NOMO-1 (cell line): ENCODE measurements around the gene HSP90AA1.
"Not testable (repeated sequence)": the region's sequence is repeated elsewhere in the genome, so short reads cannot be mapped to it uniquely, and the experiment has no call there.

Source experiments
- DNase-seq, 2 experiments: peaks; one replicate each; lab custom pipeline; 2025; ENCODE audit not compliant: unreplicated experiment in 2 of 2; lab: John Stamatoyannopoulos, UW

Gene HSP90AA1

DNA sequence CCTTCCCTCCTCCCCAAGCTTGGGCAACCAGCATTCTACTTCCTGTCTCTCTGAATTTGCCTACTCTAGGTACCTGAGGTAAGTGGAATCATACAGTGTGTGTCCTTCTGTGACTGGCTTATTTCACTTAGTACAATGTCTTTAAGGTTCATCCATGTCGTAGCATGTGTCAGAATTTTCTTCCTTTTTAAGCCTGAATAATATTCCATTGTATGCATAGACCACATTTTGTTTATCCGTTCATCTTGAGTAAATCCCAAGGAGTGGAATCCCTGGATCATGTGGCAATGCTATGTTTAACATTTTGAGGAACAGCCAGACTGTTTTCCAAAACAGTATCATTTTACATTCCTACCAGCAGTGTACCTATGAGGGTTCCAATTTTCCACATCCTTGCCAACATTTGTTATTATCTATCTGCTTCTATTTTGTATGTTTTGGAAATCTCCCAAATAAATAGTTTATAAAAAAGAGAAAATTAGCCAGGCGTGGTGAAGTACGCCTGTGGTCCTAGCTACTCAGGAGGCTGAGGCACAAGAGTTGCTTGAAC is 12.4 kb downstream of the HSP90AA1 start:
- DNase-seq, result no peak

DNA sequence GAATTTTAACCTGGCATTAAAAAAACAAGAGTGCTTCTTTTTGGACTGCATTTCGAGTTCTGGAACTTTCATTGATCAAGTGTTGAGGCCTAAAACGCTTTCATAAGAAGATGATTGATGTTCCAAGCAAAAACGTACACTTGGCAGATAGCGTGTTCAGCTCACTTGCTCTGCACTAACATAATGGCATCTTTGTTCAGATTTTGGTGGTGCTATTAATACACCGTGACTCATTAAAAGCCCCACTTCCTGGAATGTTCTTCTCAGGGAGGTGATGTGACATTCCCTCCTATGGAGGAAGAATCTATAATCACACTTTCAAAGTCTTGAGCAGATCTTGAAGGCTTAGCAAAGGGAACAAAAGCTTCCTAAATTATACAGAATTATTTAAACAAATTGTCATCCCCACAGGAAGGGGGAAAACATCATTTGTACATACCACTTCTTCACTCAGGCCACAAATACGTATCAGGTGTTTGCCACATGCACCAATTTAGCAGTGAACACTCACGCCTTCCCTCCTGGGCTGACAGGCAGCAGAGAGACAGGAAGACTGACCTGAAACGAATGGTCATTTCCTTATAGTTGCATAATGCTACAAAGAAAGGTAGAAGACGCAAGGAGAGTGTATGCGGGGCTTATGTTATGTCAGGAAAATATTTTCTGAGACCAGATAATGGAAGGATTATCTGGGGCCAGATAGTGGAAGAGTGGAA is 15.4 kb downstream of the HSP90AA1 start:
- DNase-seq, result no peak

DNA sequence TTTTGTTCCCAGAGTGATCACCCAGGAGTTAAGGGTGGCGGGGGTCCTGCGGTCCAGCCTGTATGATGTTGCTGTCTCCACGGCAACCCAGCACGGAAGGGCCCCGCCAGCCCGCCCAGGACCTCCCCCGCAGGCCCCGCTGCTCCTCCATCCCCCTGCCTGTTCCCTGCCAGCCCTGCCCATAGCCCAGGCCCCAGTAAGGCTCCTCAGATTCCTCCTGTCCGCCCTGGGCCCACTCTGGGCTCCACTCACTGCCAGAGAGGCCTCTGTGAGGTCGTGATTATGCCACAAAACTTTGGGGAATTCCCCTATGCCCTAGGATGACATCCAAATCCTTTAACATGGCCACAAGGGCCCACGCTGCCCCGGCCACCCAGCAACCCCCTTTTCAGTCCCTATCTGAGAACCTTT is 20.8 kb downstream of the HSP90AA1 start:
- no peak for DNase-seq

DNA sequence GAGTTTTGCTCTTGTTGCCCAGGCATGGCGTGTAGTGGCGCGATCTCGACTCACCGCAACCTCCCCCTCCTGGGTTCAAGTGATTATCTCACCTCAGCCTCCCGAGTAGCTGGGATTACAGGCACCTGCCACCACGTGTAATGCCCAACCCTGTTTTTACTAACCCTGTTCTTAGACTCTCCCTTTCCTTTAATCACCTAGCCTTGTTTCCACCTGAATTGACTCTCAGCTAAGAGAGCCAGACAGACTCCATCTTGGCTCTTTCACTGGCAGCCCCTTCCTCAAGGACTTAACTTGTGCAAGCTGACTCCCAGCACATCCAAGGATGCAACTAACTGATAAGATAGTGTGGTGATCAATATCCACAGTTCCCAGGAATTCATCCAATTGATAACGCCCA is 22.3 kb downstream of the HSP90AA1 start:
- not testable (repeated sequence) for DNase-seq

DNA sequence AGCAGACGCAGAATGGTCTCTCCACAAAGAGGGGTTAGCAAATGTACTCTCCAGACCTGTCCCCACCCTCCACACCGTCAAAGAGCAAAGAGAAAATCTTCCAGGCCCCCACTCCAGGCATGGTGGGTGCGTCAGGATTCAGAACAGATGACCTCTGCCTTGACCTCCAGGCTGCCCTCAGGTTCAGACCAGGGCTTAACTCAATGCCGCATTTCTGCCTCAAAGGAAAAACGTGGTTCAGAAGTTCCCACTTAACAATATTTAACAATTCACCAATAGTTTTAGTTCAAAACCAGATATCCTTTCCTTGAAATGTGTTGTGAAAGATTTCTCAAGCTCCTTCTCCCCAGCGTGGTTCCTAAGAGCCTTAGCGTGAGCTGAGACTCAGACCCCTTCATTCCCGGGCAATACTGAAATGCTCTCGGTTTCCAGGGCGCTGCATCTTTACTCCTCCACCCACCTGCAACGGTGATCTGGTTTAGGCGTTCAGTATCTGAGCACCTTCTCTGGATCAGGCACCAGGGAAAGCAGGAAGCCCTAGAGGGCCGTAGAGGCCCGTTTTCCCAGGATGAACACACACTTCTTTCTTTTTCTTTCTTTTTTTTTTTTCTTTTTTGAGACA is 22.9 kb downstream of the HSP90AA1 start:
- no peak for DNase-seq

DNA sequence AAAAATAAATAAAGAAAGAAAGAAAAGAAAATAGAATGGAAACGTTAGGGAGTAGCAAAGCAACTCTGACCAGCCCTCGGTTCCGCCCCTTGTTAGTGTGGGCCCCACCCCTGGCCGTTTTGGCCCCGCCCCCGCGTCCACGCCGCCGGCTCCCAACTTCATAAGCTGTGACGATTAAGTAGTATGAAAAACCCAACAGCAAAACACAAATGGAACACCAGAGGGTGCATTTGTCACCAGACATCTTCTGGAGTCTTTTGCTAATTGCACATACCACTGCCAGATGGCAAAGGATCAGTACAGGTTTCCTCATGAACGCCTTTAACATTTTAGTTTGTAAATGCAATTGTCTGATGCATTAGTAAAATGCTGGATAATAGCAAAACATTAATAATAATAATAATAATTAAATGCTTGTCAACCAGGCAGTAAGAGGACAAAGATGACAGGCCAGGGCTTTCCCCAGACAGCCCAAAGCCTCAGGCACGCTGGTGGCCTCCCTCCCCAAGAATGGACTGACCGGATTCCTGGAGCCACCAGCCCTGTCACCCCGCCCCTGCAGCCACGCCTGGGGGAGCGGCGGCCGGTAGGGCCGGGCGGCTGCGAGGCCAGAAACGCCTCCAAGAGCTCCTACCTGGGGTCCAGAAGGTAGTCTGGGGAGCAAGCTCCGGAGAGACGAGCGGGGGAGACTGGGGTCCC is 23.6 kb downstream of the HSP90AA1 start:
- peak; percentile 56 to 76 for DNase-seq

DNA sequence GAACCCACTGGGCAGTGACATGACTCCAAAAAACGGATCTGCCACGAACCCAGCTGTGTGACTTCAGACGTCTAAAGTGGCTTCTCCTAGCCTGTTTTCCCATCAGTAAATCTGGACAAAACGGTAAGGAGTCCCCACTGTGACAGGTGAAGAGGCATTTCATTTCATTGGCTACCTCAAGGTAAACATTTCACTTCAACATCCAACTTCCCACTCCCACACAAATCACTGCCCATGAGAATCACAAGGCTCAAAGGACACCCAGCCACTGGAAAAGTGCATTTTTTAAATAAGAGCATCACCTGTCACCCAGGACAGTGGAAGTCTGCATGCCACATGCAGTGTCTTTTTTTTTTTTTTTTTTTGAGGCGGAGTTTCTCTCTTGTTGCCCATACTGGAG is 27.9 kb downstream of the HSP90AA1 start:
- no peak for DNase-seq

DNA sequence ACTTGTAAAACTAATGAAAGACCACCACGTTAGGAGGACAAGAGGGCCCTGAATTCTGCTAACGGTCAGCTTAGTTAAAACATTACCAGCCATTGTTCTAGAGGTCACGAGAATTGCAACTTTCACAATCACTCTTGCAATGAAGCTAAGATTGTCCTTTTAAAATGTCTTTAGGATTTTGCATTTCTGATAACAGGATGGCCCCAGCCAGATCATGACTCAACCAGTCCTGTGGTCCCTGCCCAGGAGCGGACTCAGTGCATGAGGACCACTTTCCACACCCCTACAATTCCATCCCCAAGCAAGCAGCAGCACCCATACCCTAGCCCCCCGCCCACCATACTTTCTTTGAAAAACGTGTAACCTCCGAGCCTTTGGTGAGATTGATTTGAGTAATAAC is 28.7 kb downstream of the HSP90AA1 start:
- no peak for DNase-seq

DNA sequence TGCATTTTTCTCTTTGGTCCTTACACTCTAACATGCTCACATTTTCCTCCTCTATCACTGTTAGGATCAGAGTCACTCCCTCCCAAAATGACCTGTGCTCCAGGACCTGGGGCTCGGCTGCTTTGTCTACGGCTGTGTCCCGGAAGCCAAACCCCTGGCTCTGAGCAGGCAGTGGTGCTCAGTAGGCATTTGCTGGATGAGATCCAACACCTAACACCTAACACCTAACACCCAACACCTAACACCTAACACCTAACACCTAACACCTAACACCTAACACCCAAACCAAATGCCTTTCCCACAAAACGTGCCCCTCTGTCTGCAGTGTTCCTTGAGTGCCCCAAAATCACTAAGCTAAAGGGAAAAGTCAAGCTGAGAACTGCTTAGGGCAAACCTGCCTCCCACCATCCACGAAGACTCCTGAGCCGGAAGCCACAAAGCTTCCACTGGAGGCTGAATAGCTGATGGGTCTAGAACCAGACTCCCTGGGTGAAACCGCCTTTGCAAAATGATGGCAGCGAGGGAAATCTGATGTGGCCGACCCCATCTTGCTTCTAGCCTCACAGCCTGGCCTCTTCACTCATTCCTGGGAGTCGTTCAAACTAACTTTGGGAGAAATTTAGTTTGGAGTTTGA is 29.2 kb downstream of the HSP90AA1 start:
- DNase-seq, result no peak

DNA sequence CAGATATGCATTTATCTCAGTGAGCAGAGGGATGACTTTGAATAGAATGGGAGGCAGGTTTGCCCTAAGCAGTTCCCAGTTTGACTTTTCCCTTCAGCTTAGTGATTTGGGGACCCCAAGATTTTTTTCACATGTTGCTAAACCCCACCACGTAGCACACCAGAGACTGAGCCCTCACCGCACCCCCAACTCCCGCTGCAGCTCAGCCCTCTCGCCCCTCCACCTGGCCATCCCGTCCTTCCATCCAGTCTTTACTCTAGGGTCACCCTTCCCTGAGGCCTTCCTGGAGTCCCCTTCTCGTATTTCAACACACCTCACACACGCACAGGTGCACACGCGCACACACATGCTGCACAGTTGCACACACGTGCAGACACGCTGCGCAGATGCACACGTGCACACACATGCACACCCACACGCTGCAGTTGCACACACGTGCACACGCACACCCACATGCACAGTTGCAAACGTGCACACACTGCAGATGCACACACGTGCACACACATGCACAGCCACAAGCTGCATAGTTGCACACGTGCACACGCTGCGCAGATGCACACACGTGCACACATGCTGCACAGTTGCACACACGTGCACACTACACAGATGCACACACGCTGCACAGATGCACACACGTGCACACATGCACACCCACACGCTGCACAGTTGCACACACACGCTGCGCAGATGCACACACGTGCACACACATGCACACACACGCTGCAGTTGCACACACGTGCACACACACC is 30.0 kb downstream of the HSP90AA1 start:
- DNase-seq, result no peak

DNA sequence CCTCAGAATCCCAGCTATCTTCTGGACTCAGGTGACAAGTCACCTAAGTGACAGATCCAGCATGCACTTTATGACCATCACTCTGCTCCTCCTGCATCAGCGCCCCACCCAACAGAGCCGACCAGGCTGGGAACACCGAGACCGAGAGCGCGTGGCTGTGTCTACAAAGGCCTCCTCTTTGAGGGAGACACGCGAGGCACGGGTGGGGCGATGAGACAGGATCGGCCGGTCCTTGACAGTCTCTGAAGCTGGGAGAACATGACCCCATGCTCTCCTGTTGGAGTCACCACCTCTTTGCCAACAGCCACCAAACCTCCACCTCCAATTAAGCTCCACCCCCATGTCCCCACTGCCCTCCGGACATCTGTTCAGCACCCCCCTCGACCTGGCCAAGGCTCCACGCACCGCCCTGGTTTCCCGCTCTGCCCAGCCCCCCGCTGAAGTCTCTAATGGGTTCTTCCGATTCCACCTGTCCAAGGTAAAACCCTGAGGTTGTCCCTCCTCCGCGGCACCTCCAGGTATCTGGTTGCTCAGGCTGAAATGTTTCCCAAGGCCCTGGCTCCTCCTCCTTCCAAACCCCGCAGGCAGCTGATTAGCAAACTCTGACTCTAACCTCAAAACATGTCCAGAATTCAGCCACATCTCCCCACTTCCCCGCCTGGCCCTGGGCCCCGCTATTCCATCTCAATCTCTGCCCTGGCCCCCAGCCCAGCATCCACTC is 31.5 kb downstream of the HSP90AA1 start:
- no peak for DNase-seq

DNA sequence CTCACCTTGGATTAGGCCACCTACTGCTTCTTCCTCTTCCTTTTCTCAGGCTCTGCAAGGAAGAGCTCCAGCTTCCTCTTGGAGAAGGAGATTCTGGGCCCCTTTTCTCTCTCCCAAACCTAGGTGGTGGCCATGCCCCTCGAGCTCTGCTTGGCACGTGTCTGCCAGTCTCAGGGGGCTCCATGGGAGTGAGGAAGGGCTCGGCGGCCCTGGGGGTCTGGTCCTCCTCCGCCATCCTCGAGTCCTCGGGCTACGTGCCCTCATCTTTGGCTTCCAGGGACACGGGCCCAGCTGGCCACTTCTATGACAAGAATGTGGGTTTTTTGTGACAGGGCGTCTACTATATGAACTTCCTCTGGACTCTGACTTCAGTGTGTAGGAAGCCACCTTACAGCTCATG is 34.3 kb downstream of the HSP90AA1 start:
- DNase-seq, result no peak

DNA sequence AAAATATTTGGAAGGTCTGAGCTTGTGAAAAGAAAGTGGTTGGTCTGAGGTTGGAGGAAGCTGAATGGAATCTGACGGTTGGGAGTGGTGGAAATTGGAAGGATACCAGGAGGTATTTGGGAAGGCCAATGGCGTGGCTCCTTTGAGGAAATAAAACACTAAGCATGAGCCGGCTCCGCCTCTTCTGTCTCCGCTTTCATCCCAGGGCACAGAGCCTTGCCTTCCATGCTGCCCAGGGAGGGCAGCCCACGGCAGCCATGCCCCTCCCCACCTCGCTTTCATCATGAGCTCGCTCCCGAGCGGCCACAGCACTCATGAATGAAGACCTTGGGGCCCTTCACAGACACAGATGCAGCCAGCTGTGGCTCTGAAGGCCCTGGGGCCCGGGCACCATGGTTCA is 36.2 kb downstream of the HSP90AA1 start:
- DNase-seq, result no peak

DNA sequence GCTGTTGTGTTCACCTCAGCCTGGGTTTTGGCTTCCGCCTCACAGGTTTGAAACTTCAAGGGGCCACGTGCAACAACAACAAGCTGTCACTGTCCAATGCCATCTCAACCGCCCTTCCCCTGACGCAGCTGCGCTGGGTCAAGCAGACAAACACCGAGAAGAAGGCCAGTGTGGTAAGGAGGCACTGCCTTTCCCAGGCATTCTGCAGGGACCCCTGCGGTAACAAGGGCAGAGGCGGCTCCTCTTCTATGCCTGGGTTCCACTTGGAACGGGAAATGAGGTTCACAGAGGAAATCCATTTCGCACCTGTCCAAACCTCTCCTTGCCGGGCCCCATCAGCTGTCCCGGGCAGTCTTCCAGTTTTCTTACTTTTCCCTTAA is 36.8 kb downstream of the HSP90AA1 start:
- no peak for DNase-seq

DNA sequence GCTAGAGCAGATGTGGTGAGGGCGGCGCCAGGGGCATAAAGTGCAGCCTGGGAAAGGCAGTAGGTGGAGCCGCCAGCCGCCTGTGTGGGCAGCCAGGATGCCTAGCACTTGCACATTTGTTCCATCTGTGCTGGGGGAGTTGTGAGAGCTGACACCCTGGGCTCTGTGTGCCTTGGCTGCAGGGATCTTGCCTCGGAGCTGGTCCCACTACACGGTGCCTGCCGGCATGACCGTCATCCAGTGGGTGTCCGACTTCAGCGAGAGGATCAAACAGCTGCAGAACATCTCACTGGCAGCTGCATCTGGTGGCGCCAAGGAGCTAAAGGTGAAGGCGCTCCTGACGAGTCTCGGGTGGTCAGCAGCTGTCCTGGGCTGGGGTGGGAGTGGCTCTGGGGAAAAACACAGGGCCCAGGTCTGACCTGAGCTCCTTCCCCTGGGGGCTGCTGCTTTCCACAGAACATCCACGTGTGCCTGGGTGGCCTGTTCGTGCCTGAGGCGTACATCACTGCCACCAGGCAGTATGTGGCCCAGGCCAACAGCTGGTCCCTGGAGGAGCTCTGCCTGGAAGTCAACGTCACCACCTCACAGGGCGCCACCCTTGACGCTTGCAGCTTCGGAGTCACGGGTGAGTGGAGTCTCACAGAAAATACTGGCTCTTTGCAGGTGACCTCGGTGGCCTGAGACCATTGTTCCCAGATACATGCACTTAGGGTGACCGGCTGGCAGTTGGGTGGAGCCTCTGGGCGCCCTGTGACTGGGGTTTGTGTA is 37.4 kb downstream of the HSP90AA1 start:
- DNase-seq, result no peak

DNA sequence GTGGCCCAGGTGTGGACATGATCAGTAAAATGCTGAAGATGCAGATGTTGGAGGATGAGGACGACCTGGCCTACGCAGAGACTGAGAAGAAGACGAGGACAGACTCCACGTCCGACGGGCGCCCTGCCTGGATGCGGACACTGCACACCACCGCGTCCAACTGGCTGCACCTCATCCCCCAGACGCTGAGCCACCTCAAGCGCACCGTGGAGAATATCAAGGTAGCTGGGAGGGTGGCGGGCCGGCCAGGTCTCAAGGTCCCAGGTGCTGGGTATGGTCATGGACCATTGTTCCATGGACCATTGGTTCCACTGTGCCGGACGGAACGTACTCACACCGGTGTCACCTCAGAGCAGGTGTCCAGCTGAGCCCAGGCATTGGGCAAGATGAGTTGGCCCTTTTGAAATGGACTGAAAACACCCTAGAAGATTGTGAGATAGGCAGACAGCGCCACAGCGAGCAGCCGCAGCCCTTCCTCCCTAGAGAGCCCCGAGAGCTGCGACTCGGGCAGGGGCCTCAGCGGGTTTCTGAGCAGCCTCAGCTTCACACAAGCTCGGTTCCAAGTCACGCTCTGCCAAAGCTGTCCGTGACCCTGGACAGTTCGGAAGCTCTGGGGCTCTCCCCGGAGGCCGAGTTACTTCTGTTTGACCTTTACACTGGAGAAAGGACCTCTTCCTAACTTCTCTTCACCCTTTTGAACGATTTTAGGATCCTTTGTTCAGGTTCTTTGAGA is 38.9 kb downstream of the HSP90AA1 start:
- DNase-seq, result no peak

DNA sequence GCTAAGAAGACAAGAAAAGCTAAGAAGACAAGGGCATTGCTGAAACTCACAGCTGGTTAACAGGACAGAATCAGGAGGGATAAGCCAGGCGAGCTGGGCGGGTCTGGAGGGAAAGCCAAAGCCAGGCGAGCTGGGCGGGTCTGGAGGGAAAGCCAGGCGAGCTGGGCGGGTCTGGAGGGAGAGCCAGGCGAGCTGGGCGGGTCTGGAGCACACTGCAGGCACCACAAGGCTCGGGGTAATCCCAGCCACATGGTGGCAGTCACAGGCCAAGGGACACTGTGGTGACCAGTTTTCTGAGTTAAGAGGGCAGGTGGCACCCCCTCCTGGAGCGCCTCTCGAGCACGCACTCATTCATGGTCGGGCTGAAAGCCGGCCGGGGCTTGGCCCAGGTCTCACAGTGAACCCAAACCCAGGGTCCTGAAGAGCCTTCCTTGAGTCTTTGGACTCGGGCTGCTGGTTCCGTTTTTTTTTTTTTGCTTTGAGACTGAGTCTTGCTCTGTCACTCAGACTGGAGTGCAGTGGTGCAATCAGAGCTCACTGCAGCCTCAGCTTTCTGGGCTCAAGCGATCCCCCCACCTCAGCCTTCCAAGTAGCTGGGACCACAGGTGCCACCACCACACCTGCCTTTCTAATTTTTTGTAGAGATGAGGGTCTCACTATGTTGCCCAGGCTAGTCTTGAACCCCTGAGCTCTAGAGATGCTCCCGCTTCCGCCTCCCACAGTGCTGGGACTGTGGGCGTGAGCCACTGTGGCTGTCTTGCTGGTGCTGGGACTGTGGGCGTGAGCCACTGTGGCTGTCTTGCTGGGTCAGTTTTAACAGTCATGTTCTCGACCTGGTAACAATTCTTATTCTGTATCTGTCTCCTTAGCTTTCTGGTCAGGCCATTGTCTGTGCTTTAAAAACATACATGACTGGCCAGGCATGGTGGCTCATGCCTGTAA is 40.2 kb downstream of the HSP90AA1 start:
- peak in 1 of 2 experiments; percentile 1 for DNase-seq
